Loucy (cell line): ENCODE data around the gene PEMT.

Experiments
- EZH2phosphoT487 ChIP-seq: fragments of 200-600 bp; IDR thresholded peaks from 2 replicates; pipeline ENCODE4 v1.6.1; 2018; ENCODE audit warnings: antibody characterized with exemption, mild to moderate bottlenecking, moderate library complexity, borderline replicate concordance
- TF ChIP-seq, protein P1 (sequence below): fragments of 200-600 bp; sonication (generic); conservative IDR thresholded peaks from 2 replicates; pipeline ENCODE4 v1.5.1; 2014; ENCODE audit warnings: mild to moderate bottlenecking, antibody characterized with exemption, low read length

DNA sequence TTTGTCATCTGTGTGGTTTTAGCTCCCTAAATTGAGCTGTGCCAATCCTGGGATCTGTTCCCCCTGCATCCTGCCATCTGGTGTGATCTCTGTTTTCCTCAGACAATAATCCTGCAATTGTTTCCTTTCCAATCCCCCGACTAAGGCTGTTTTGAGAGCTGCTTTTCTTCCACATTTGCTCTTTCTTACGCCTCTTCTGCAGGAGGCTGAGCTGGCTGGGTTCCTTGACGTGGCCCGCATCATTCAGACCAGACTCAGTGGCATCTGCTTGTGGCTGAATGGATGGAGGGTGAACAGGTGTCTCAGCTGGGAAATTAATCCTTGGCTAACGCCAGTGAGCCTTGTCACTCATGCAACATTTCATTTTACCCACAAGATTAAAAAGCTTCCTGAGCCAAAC is 124.5 kb downstream of the PEMT start:
- TF ChIP-seq, protein P1, sequence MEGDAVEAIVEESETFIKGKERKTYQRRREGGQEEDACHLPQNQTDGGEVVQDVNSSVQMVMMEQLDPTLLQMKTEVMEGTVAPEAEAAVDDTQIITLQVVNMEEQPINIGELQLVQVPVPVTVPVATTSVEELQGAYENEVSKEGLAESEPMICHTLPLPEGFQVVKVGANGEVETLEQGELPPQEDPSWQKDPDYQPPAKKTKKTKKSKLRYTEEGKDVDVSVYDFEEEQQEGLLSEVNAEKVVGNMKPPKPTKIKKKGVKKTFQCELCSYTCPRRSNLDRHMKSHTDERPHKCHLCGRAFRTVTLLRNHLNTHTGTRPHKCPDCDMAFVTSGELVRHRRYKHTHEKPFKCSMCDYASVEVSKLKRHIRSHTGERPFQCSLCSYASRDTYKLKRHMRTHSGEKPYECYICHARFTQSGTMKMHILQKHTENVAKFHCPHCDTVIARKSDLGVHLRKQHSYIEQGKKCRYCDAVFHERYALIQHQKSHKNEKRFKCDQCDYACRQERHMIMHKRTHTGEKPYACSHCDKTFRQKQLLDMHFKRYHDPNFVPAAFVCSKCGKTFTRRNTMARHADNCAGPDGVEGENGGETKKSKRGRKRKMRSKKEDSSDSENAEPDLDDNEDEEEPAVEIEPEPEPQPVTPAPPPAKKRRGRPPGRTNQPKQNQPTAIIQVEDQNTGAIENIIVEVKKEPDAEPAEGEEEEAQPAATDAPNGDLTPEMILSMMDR, result no peak
- TF ChIP-seq EZH2phosphoT487, result no peak
